Psoas muscle (tissue), 8 donors: ENCODE results near the gene NOA1. TPM values are rescaled to one million over a fixed set of nuclear protein-coding genes. Genes with fewer than 3 reads are reported as not detected.
"Not testable (repeated sequence)": the region's sequence is repeated elsewhere in the genome, so short reads cannot be mapped to it uniquely, and the experiment has no call there.

Experiments
- ATAC-seq, 4 donors: fragments of 200-7000 bp; cut with Tn5 transposase; one replicate each; pipeline ENCODE4 v1.9.1; 2020; ENCODE audit warnings: moderate library complexity in 3 of 4, mild to moderate bottlenecking in 2 of 4
- DNase-seq, 2 donors: peaks; one replicate each; pipeline ENCODE4 v3.0.0-alpha.2; 2020
- H3K27ac ChIP-seq: fragments of 200-600 bp; one replicate; pipeline ENCODE4 v1.8.0; 2022
- H3K27me3 ChIP-seq, 3 donors: fragments of 200-600 bp in 1 of 3; one replicate each; pipeline versions ENCODE4 v1.6.1 to v1.8.0; 2013 to 2022; ENCODE audit warnings: low read length in 2 of 3, mild to moderate bottlenecking in 2 of 3, moderate library complexity in 1 of 3; ENCODE audit not compliant: insufficient read depth in 3 of 3
- H3K36me3 ChIP-seq, 2 donors: fragments of 200-600 bp in 1 of 2; one replicate each; pipeline versions ENCODE4 v1.6.1 to v1.8.0; 2013 to 2022; ENCODE audit warnings: low read depth in 1 of 2, mild to moderate bottlenecking in 1 of 2, moderate library complexity in 1 of 2; ENCODE audit not compliant: insufficient read depth in 1 of 2
- H3K4me1 ChIP-seq: fragments of 200-600 bp; one replicate; pipeline ENCODE4 v1.8.0; 2022
- H3K4me3 ChIP-seq: fragments of 200-600 bp; one replicate; pipeline ENCODE4 v1.8.0; 2022; ENCODE audit warnings: mild to moderate bottlenecking
- H3K9me3 ChIP-seq: fragments of 200-600 bp; one replicate; pipeline ENCODE4 v1.8.0; 2022
- CTCF ChIP-seq: fragments of 200-600 bp; IDR thresholded peaks from one replicate; pipeline ENCODE4 v1.8.0; 2022; ENCODE audit warnings: antibody characterized with exemption
- WGBS, 3 donors: extraction: QIAGEN DNeasy Blood & Tissue Kit; methylation state at CpG; one replicate each; pipeline versions ENCODE4 v1.1.6 to v1.1.7; 2013; 5-methylcytosine and 5-hydroxymethylcytosine counted together
- intact Hi-C, 2 donors: fragments of 100-400 bp; cut with DNase I; formaldehyde crosslinking; loops; one replicate each; pipeline versions ENCODE4 v1.11.0 to v1.14.2; 2022
- polyA plus RNA-seq, 3 donors: library from polyadenylated mRNA; stranded (reverse); fragments of 200-250 nt; gene quantifications; one replicate each; pipeline ENCODE4 v1.2.3, GENCODE V29; 2013
- total RNA-seq, 4 donors: library from RNA; stranded (reverse); fragmentation: NEBNext Ultra II Directional in 2 of 4; extraction: Animal tissue kit (Norgen Biotek cat#: 25700) in 2 of 4; gene quantifications; one replicate each; pipeline versions ENCODE4 v1.2.1 to v1.2.4, GENCODE V29; 2021 to 2023
- donor health status: healthy with polysubstance abuse.
- donor health status: DM: no; HTN: no; CAD: no; lungs with moderate emphysema.
- donor health status: Bipolar disorder and iron deficiency.
- donor health status: healthy.
- donor health status: DM: yes; HTN: yes; CAD: no.
- donor health status: DM: no; HTN: no; CAD: no.
- donor health status: DM: no; HTN: no; CAD: no.
- donor health status: DM: yes; HTN: yes; CAD: no.

NOA1 gene
- total and polyA plus RNA-seq, 7 donors: 11.3 to 19.9 (median 15.7) TPM

GRCh38 chr4:56940403-56940802, 37.0 kb downstream of the NOA1 start:
- no peaks in the 10 kb centered on the region for H3K27me3 ChIP-seq
- peaks cover 0 to 13% of the 10 kb centered on the region in 2 donors for H3K36me3 ChIP-seq
- DNase-seq (no peak), ATAC-seq (peak; percentile 40 to 61 (median 58))
- intact Hi-C loops: no loop called here
- 49 to 75% (median 62%) methylated on average over 12 of the region's 12 CpGs for WGBS, 3 donors
- H3K4me3 ChIP-seq: no peak overlapping the region
- no peaks in the 10 kb centered on the region for H3K9me3 ChIP-seq
- no peak for TF ChIP-seq CTCF
- no peak overlapping the region for H3K27ac ChIP-seq
- no peaks in the 10 kb centered on the region for H3K4me1 ChIP-seq

GRCh38 chr4:56939826-56940225, 37.6 kb downstream of the NOA1 start:
- 97 to 99% (median 99%) methylated on average over 14 of the region's 14 CpGs for WGBS, 3 donors
- ATAC-seq: not testable (repeated sequence)

GRCh38 chr4:56937262-56937661, 40.1 kb downstream of the NOA1 start:
- no peak overlapping the region for H3K27ac ChIP-seq
- no peak for TF ChIP-seq CTCF
- no peaks in the 10 kb centered on the region for H3K9me3 ChIP-seq
- no peaks in the 10 kb centered on the region for H3K4me1 ChIP-seq
- peaks cover 0 to 17% of the 10 kb centered on the region in 2 donors for H3K36me3 ChIP-seq
- DNase-seq (no peak), ATAC-seq (no peak)
- WGBS, 3 donors: 91 to 94% (median 93%) methylated on average over 6 of the region's 6 CpGs
- no peaks in the 10 kb centered on the region for H3K27me3 ChIP-seq
- H3K4me3 ChIP-seq: no peak overlapping the region
- intact Hi-C loops: no loop called here

More at GRCh38 chr4:56939826-56940225, 37.6 kb downstream of the NOA1 start:
- H3K4me1 ChIP-seq, H3K27ac ChIP-seq, H3K27me3 ChIP-seq, H3K4me3 ChIP-seq, intact Hi-C loops, DNase-seq, H3K9me3 ChIP-seq: not testable (repeated sequence)
- H3K36me3 ChIP-seq: peaks cover 0 to 13% of the 10 kb centered on the region in 2 donors

- H3K4me1 ChIP-seq: no peaks in the 10 kb centered on the region
- H3K9me3 ChIP-seq: no peaks in the 10 kb centered on the region
- intact Hi-C loops: no loop called here
- WGBS, 3 donors: 74 to 95% (median 88%) methylated on average over 4 of the region's 4 CpGs
- H3K36me3 ChIP-seq: peaks cover 5 to 35% of the 10 kb centered on the region in 2 donors
- no peaks in the 10 kb centered on the region for H3K27me3 ChIP-seq
- DNase-seq (no peak), ATAC-seq (no peak)
- no peak overlapping the region for H3K4me3 ChIP-seq
- no peak for TF ChIP-seq CTCF
- H3K27ac ChIP-seq: no peak overlapping the region
Observed at GRCh38 chr4:56931924-56932323, 45.5 kb downstream of the NOA1 start.

GRCh38 chr4:56930638-56931037, 46.8 kb downstream of the NOA1 start:
- intact Hi-C loops: no loop called here

More at GRCh38 chr4:56930638-56931037, 46.8 kb downstream of the NOA1 start:
- H3K9me3 ChIP-seq: no peaks in the 10 kb centered on the region
- TF ChIP-seq CTCF: no peak
- WGBS, 3 donors: 96 to 98% (median 96%) methylated on average over 7 of the region's 7 CpGs
- ATAC-seq (no peak), DNase-seq (no peak)
- no peaks in the 10 kb centered on the region for H3K4me1 ChIP-seq
- H3K4me3 ChIP-seq: no peak overlapping the region
- H3K36me3 ChIP-seq: peaks cover 5 to 32% of the 10 kb centered on the region in 2 donors
- H3K27me3 ChIP-seq: no peaks in the 10 kb centered on the region
- H3K27ac ChIP-seq: no peak overlapping the region
